ENCODE data around the gene LINS1. TPM values are rescaled to one million over a fixed set of nuclear protein-coding genes. Genes with fewer than 3 reads are reported as not detected.

LINS1 gene
- total RNA-seq, 1 donor from 2014 or later, result 4.6 TPM

DNA sequence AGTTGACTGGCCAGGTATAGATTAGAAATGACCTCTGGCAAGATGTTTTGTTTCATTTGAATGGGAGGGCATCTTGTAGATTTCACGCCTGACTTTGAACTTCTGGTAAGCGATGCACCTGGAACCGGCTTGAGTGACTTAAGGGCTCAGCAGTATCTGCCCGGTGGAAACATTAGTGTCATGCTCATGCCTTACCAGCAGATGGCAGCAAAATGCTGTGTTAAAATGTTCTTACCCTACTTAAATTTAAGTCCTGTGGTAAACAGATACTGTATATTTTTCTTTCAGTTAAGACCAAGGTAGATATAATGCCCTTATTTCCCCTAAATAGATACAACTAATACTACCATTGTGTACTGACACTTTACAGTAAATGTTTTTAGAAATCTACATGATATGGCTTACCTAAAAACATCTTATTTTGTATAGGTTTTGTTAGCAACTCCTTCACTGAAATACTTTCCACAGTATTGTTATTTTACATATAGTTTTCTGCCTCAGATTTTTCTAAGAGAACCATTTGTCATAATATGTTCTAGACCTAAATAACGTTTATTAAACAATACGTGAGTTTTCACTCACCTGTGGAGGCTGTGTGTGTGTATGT lies 25.9 kb upstream of the LINS1 start:
- peak; percentile 82 for TF ChIP-seq CTCF (conservative IDR thresholded peaks at IDR 0.05; ENCODE audit: low read depth, low read length)
- DNase-seq (ENCODE audit: low read depth), result peak; percentile 53
- H3K4me3 ChIP-seq (ENCODE audit: low read depth, low read length), result no peak overlapping the region

DNA sequence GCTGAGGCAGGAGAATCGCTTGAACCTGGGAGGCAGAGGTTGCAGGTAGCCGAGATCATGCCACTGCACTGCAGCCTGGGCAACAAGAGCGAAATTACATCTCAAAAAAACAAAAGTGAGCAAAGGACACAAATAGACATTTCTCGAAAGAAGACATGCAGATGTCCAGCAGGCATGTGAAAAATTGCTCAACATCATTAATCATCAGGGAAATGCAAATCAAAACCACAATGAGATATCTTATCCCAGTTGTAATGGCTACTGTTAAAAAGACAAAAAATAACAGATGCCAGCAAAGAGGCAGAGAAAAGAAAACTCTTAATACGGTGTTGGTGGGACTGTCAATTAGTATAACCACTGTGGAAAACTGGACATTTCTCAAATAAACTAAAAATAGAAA lies 21.3 kb upstream of the LINS1 start:
- H3K4me3 ChIP-seq (ENCODE audit: low read depth, low read length), result no peak overlapping the region
- no peak for DNase-seq (ENCODE audit: low read depth)

GRCh38 chr15:100616700-100617099 lies 14.7 kb upstream of the LINS1 start:
- no peak for TF ChIP-seq CTCF (conservative IDR thresholded peaks at IDR 0.05; ENCODE audit: low read depth, low read length)
- no peak overlapping the region for H3K4me3 ChIP-seq (ENCODE audit: low read depth, low read length)
- DNase-seq (ENCODE audit: low read depth), result no peak

More for the DNA sequence above, 21.3 kb upstream of the LINS1 start:
- TF ChIP-seq CTCF (conservative IDR thresholded peaks at IDR 0.05; ENCODE audit: low read depth, low read length), result no peak

DNA sequence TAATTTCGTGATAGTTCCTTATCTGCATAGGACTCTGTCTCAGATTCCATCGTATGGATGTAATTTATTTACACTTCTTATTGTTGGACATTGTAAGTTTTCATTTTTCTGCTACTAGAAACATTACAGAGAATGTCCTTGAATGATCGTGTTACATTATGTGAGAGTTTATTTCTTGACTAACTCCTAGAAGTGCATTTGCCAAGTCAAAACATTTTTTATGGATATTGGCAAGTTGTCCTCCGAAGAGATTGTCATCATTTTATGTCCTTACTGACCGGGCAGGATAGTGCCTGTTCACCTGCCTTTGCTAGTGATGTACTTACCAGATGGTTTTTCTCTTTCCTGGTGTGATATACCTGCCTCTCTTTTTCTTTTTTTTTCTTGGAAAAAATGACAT lies 13.8 kb upstream of the LINS1 start:
- no peak overlapping the region for H3K4me3 ChIP-seq (ENCODE audit: low read depth, low read length)
- DNase-seq (ENCODE audit: low read depth), result no peak
- no peak for TF ChIP-seq CTCF (conservative IDR thresholded peaks at IDR 0.05; ENCODE audit: low read depth, low read length)

DNA sequence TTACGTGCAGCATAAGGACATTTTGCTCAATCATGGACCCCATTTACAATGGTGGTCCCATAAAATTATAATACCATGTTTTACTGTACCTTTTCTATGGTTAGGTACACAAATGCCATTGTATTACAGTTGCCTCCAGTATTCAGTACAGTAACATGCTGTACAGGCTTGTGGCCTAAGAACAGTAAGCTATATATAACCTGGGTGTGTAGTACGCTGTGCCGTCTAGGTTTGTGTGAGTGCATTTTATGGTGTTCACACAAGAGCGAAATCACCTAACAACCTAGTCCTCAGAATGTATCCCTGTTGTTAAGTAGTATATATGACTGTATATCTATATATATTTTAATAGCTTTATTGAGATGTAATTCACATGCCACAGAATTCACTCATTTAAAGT lies 12.9 kb upstream of the LINS1 start:
- H3K4me3 ChIP-seq (ENCODE audit: low read depth, low read length), result no peak overlapping the region
- TF ChIP-seq CTCF (conservative IDR thresholded peaks at IDR 0.05; ENCODE audit: low read depth, low read length), result no peak
- no peak for DNase-seq (ENCODE audit: low read depth)

DNA sequence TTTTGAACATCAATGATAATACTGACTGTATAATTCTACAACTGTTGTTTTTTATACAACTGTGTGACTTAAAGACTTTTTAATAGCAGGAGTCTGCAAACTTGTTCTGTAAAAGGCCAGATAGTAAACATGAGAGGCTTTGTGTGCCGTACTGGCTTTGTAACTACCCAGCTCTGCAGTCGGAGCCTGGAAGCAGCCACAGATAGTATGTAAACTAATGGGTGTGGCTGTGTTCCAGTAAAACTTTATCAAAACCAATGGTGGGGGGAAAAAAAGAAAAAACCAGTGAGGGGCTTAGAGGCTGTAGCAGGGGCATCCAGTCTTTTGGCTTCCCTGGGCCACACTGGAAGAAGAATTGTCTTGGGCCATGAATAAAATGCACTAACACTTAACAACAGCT lies 12.4 kb upstream of the LINS1 start:
- no peak for TF ChIP-seq CTCF (conservative IDR thresholded peaks at IDR 0.05; ENCODE audit: low read depth, low read length)
- DNase-seq (ENCODE audit: low read depth), result no peak
- H3K4me3 ChIP-seq (ENCODE audit: low read depth, low read length), result no peak overlapping the region

DNA sequence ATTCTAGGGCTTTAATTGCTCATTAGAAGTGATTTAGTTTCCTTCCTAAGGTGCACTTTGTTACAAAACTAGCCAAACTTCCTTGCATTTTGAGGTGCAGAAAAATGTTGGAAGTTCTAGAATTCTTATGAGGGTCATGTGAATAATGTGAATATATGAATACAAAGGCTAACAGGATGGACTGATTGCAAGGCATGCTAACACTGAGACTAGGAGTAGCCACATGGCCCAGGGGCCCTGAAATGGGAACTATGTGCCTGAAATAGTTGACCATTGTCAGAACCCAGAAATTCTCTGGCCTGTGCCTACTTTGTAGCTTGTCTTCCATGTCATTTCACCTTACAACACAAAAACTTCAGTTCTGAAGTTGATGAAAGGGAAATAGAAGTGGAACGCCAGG lies 11.2 kb upstream of the LINS1 start:
- DNase-seq (ENCODE audit: low read depth), result no peak
- no peak for TF ChIP-seq CTCF (conservative IDR thresholded peaks at IDR 0.05; ENCODE audit: low read depth, low read length)

More for the DNA sequence above, 11.2 kb upstream of the LINS1 start:
- H3K4me3 ChIP-seq (ENCODE audit: low read depth, low read length), result no peak overlapping the region
